HG02759 (cell line): ENCODE measurements around the gene BARD1.

ENCODE experiments used
- ATAC-seq: cut with Tn5 transposase; IDR thresholded peaks from one replicate; pipeline ENCODE4 v1.9.1; 2021; ENCODE audit warnings: mild to moderate bottlenecking, moderate library complexity; ENCODE audit not compliant: unreplicated experiment

The BARD1 gene

GRCh38 chr2:214679736-214680135 is 129.7 kb downstream of the BARD1 start:
- ATAC-seq: peak; percentile 35

GRCh38 chr2:214676421-214677089 is 132.9 kb downstream of the BARD1 start:
- peak; percentile 58 for ATAC-seq
